AG04450 (cell line): ENCODE results near the gene DERA. TPM values are rescaled to one million over a fixed set of nuclear protein-coding genes. Genes with fewer than 3 reads are reported as not detected.

Source experiments
- CTCF ChIA-PET: fragments of 300-600, 350-600 bp; formaldehyde crosslinking; extraction: SDS; loops from one replicate; lab custom pipeline; 2022; ENCODE audit warnings: antibody characterized with exemption, inconsistent platforms; lab: Charles Lee
- POLR2A ChIA-PET: fragments of 350-600 bp; formaldehyde crosslinking; extraction: SDS; loops from one replicate; lab custom pipeline; 2021; ENCODE audit warnings: antibody characterized with exemption, inconsistent platforms; lab: Yijun Ruan, JAX
- DNase-seq: peaks from one replicate; pipeline ENCODE4 v3.0.0-alpha.2; 2011; ENCODE audit warnings: low read depth, low spot score
- H3K27ac ChIP-seq: one replicate; pipeline ENCODE4 v1.5.1; 2012; ENCODE audit warnings: low read depth, low read length, control low read depth
- H3K27me3 ChIP-seq: one replicate; pipeline ENCODE4 v1.6.0; 2012; ENCODE audit warnings: low read length; ENCODE audit not compliant: control insufficient read depth, insufficient read depth
- H3K4me3 ChIP-seq: 2 replicates; pipeline ENCODE4 v1.5.1; 2011; ENCODE audit warnings: mild to moderate bottlenecking, low read depth, low read length, control low read depth
- H3K9me3 ChIP-seq: 2 replicates; pipeline ENCODE4 v1.5.1; 2012; ENCODE audit warnings: low read length; ENCODE audit not compliant: control insufficient read depth, insufficient read depth
- CTCF ChIP-seq: IDR thresholded peaks from 2 replicates; pipeline ENCODE4 v1.5.1; 2011; ENCODE audit warnings: low read depth, low read length, control low read depth, inconsistent platforms
- polyA plus RNA-seq: library from polyadenylated mRNA; depleted of rRNA; stranded (reverse); fragments of >200 nt; gene quantifications from 2 replicates; pipeline ENCODE4 v1.2.3, GENCODE V29; 2011

Gene DERA
- polyA plus RNA-seq, 1 experiment, result 44.3 TPM

GRCh38 chr12:16063726-16064125 lies 152.6 kb downstream of the DERA start:
- ChIA-PET POLR2A (no interaction called here), CTCF (no interaction called here)
- no peak for DNase-seq
- H3K27me3 ChIP-seq, result no peaks in the 10 kb centered on the region
- H3K9me3 ChIP-seq, result no peaks in the 10 kb centered on the region
- no peak overlapping the region for H3K4me3 ChIP-seq
- H3K27ac ChIP-seq, result no peak overlapping the region
- TF ChIP-seq CTCF, result no peak

GRCh38 chr12:16070113-16070512 lies 159.0 kb downstream of the DERA start:
- no peak overlapping the region for H3K27ac ChIP-seq
- no peak overlapping the region for H3K4me3 ChIP-seq
- no peak for TF ChIP-seq CTCF
- ChIA-PET POLR2A (no interaction called here), CTCF (no interaction called here)
- DNase-seq, result no peak
- H3K9me3 ChIP-seq, result no peaks in the 10 kb centered on the region
- no peaks in the 10 kb centered on the region for H3K27me3 ChIP-seq

GRCh38 chr12:16072678-16073077 lies 161.5 kb downstream of the DERA start:
- no peak for TF ChIP-seq CTCF
- H3K9me3 ChIP-seq, result no peaks in the 10 kb centered on the region
- H3K27me3 ChIP-seq, result no peaks in the 10 kb centered on the region
- H3K4me3 ChIP-seq, result no peak overlapping the region
- DNase-seq, result no peak
- ChIA-PET POLR2A (no interaction called here), CTCF (no interaction called here)
- H3K27ac ChIP-seq, result no peak overlapping the region

- DNase-seq, result no peak
- CTCF ChIA-PET, result no interaction called here
- H3K9me3 ChIP-seq, result no peaks in the 10 kb centered on the region
- POLR2A ChIA-PET, result no interaction called here
- H3K27ac ChIP-seq, result no peak overlapping the region
- no peak overlapping the region for H3K4me3 ChIP-seq
- no peak for TF ChIP-seq CTCF
- no peaks in the 10 kb centered on the region for H3K27me3 ChIP-seq
These were observed 163.8 kb downstream of the DERA start for GRCh38 chr12:16074894-16075293.

GRCh38 chr12:16075887-16076286 lies 164.8 kb downstream of the DERA start:
- POLR2A ChIA-PET, result no interaction called here
- CTCF ChIA-PET, result interaction anchor here (1.6 kb wide), 1 partner anchor 1567 kb away, joined by 4 read pairs; no protein-coding TSS in a partner anchor

More at GRCh38 chr12:16075887-16076286, 164.8 kb downstream of the DERA start:
- Histone ChIP-seq H3K27ac (no peak overlapping the region), H3K9me3 (no peaks in the 10 kb centered on the region), H3K27me3 (no peaks in the 10 kb centered on the region), H3K4me3 (no peak overlapping the region)
- DNase-seq, result no peak
- TF ChIP-seq CTCF, result no peak
